ENCODE measurements around the gene DHX34.
"Not testable (repeated sequence)": the region's sequence is repeated elsewhere in the genome, so short reads cannot be mapped to it uniquely, and the experiment has no call there.

The DHX34 gene

GRCh38 chr19:47363758-47364531 is 14.8 kb downstream of the DHX34 start:
- DNase-seq, result no peak

GRCh38 chr19:47365455-47365854 is 16.3 kb downstream of the DHX34 start:
- DNase-seq, result not testable (repeated sequence)

GRCh38 chr19:47370045-47370611 is 21.0 kb downstream of the DHX34 start:
- peak in 7 of 56 donors; percentile 6 to 39 (median 30) for DNase-seq

- DNase-seq, result no peak
Observed at GRCh38 chr19:47371261-47371660, 22.1 kb downstream of the DHX34 start.

GRCh38 chr19:47372603-47373002 is 23.5 kb downstream of the DHX34 start:
- DNase-seq, result no peak

GRCh38 chr19:47373246-47374240 is 24.4 kb downstream of the DHX34 start:
- DNase-seq, result no peak

- no peak for DNase-seq
Observed at GRCh38 chr19:47374876-47375693, 26.0 kb downstream of the DHX34 start.

GRCh38 chr19:47375694-47376588 is 26.8 kb downstream of the DHX34 start:
- no peak for DNase-seq

- DNase-seq, result no peak
Observed at GRCh38 chr19:47376589-47377144, 27.6 kb downstream of the DHX34 start.

GRCh38 chr19:47377208-47377701 is 28.1 kb downstream of the DHX34 start:
- peak in 17 of 56 donors; percentile 4 to 54 (median 18) for DNase-seq

GRCh38 chr19:47377801-47378200 is 28.7 kb downstream of the DHX34 start:
- DNase-seq, result no peak

- DNase-seq, result no peak
Observed at GRCh38 chr19:47378246-47378645, 29.1 kb downstream of the DHX34 start.

- peak in 51 of 56 donors; percentile 18 to 87 (median 66) for DNase-seq
Observed at GRCh38 chr19:47379381-47379938, 30.3 kb downstream of the DHX34 start.

- no peak for DNase-seq
Observed at GRCh38 chr19:47380559-47380958, 31.4 kb downstream of the DHX34 start.

- no peak for DNase-seq
Observed at GRCh38 chr19:47381121-47381520, 32.0 kb downstream of the DHX34 start.

GRCh38 chr19:47381653-47382279 is 32.7 kb downstream of the DHX34 start:
- no peak for DNase-seq

GRCh38 chr19:47383890-47384289 is 34.8 kb downstream of the DHX34 start:
- not testable (repeated sequence) for DNase-seq

- not testable (repeated sequence) for DNase-seq
Observed at GRCh38 chr19:47384533-47384932, 35.4 kb downstream of the DHX34 start.

Measured in amygdala (tissue), 56 donors.